ENCODE results near the gene EIF2B5.

The EIF2B5 gene

DNA sequence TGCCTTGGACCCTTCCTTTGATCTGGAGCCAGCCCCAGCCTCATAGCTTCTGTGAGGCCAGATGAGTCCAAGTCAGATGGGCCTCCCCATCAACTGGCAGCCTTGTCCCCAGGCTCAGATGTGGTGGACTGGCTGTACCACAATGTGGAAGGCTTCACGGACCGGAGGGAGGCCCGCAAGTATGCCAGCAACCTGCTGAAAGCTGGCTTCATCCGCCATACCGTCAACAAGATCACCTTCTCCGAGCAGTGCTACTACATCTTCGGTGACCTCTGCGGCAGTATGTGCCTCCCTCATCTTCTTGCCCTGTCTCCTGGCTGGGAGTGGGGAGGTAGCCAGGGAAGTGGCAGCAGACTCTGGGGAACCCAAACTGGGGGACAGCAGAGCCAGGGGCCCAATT, 32.6 kb downstream of the EIF2B5 start:
- TF ChIP-seq TEAD4 (IDR thresholded peaks at IDR 0.05) = no peak
- TF ChIP-seq YY1 (IDR thresholded peaks at IDR 0.05; ENCODE audit: low read depth) = no peak
- TF ChIP-seq FOXM1 (IDR thresholded peaks at IDR 0.05; ENCODE audit: borderline replicate concordance, low read depth) = no peak
- no peak for TF ChIP-seq CREB1 (IDR thresholded peaks at IDR 0.05; ENCODE audit: low read depth)
- no peak for TF ChIP-seq EGR1 (IDR thresholded peaks at IDR 0.05)
- no peak for TF ChIP-seq TAF1 (IDR thresholded peaks at IDR 0.05; ENCODE audit: low read depth)
- no peak for TF ChIP-seq ZBTB7A (IDR thresholded peaks at IDR 0.05; ENCODE audit: low read depth)
- no peak for TF ChIP-seq CEBPB (IDR thresholded peaks at IDR 0.05)
- TF ChIP-seq, protein P1, sequence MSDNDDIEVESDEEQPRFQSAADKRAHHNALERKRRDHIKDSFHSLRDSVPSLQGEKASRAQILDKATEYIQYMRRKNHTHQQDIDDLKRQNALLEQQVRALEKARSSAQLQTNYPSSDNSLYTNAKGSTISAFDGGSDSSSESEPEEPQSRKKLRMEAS (IDR thresholded peaks at IDR 0.05) = no peak
- TF ChIP-seq USF1 (IDR thresholded peaks at IDR 0.05) = no peak
- TF ChIP-seq RAD21 (IDR thresholded peaks at IDR 0.05; ENCODE audit: low read depth) = no peak
- no peak for TF ChIP-seq REST (IDR thresholded peaks at IDR 0.05; ENCODE audit: low read depth)
- TF ChIP-seq TCF12 (IDR thresholded peaks at IDR 0.05; ENCODE audit: low read depth) = no peak
- no peak for TF ChIP-seq EP300 (IDR thresholded peaks at IDR 0.05; ENCODE audit: borderline replicate concordance)
- no peak for TF ChIP-seq NFIC (IDR thresholded peaks at IDR 0.05)

DNA sequence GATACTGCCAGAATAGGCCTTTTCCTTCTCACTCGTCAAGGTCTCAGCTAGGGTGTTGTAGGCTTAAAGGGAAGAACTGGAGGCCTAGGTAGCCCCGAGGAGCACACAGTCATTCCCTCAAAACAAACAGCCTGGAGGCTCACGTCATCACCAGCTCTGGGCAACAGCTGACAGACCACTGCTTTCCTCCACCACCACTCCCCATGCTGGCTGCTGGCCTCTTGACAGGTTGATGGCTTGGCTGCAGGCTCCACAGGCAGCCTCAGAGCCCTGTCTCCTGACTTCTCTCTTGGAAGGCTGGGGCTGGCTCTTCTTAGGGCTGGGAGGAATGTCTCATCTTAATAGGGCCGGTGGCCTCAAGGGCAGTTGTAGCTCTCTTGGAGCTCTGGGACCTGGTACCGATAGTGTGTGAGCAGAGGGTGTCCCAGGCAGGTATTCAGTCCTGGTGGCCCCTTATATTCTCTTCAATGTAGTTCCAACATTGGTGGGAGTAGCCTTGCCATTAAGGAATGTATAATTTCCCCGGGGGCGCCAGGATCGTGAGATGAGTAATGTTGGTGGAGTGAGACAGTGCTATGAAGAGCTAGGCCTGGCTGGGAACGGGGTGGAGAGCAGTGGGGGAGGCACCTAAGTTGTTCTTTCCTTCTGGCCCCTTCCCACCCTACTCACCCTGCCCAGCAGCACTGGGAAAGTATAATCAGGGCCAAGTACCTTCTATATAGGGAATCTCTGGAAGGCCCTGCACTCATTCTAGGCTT, 33.4 kb downstream of the EIF2B5 start:
- no peak for TF ChIP-seq EGR1 (IDR thresholded peaks at IDR 0.05)
- TF ChIP-seq FOXM1 (IDR thresholded peaks at IDR 0.05; ENCODE audit: borderline replicate concordance, low read depth) = no peak
- TF ChIP-seq TEAD4 (IDR thresholded peaks at IDR 0.05) = no peak
- no peak for TF ChIP-seq YY1 (IDR thresholded peaks at IDR 0.05; ENCODE audit: low read depth)
- TF ChIP-seq REST (IDR thresholded peaks at IDR 0.05; ENCODE audit: low read depth) = no peak
- no peak for TF ChIP-seq CEBPB (IDR thresholded peaks at IDR 0.05)
- no peak for TF ChIP-seq RAD21 (IDR thresholded peaks at IDR 0.05; ENCODE audit: low read depth)
- TF ChIP-seq EP300 (IDR thresholded peaks at IDR 0.05; ENCODE audit: borderline replicate concordance) = no peak
- TF ChIP-seq CREB1 (IDR thresholded peaks at IDR 0.05; ENCODE audit: low read depth) = no peak
- TF ChIP-seq, protein P1 (IDR thresholded peaks at IDR 0.05) = no peak
- TF ChIP-seq USF1 (IDR thresholded peaks at IDR 0.05) = no peak
- TF ChIP-seq TCF12 (IDR thresholded peaks at IDR 0.05; ENCODE audit: low read depth) = no peak
- no peak for TF ChIP-seq NFIC (IDR thresholded peaks at IDR 0.05)
- no peak for TF ChIP-seq TAF1 (IDR thresholded peaks at IDR 0.05; ENCODE audit: low read depth)
- no peak for TF ChIP-seq ZBTB7A (IDR thresholded peaks at IDR 0.05; ENCODE audit: low read depth)

GRCh38 chr3:184169896-184170875, 35.0 kb downstream of the EIF2B5 start:
- TF ChIP-seq RAD21 (IDR thresholded peaks at IDR 0.05; ENCODE audit: low read depth) = no peak
- no peak for TF ChIP-seq REST (IDR thresholded peaks at IDR 0.05; ENCODE audit: low read depth)
- no peak for TF ChIP-seq NFIC (IDR thresholded peaks at IDR 0.05)
- no peak for TF ChIP-seq FOXM1 (IDR thresholded peaks at IDR 0.05; ENCODE audit: borderline replicate concordance, low read depth)
- TF ChIP-seq ZBTB7A (IDR thresholded peaks at IDR 0.05; ENCODE audit: low read depth) = no peak
- no peak for TF ChIP-seq YY1 (IDR thresholded peaks at IDR 0.05; ENCODE audit: low read depth)
- TF ChIP-seq TEAD4 (IDR thresholded peaks at IDR 0.05) = no peak
- no peak for TF ChIP-seq EGR1 (IDR thresholded peaks at IDR 0.05)
- TF ChIP-seq, protein P1 (IDR thresholded peaks at IDR 0.05) = no peak
- TF ChIP-seq CEBPB (IDR thresholded peaks at IDR 0.05) = no peak

Data from Ishikawa (cell line).